ENCODE measurements around the gene NTN5. TPM values are rescaled to one million over a fixed set of nuclear protein-coding genes. Genes with fewer than 3 reads are reported as not detected.
A peak's percentile ranks its signal among the peaks of the same experiment; 100 is the strongest.
"Not testable (repeated sequence)": the region's sequence is repeated elsewhere in the genome, so short reads cannot be mapped to it uniquely, and the experiment has no call there.

NTN5 gene
- total RNA-seq, 1 experiment from 2014 or later, result not detected

- TF ChIP-seq CTCF (IDR thresholded peaks at IDR 0.05; ENCODE audit: unreplicated experiment), result no peak
- Mint-ChIP-seq H3K4me1 (ENCODE audit: insufficient read depth, unreplicated experiment) (peaks cover 26% of the 10 kb centered on the region), H3K4me3 (ENCODE audit: unreplicated experiment) (peak overlapping the region; percentile 91), H3K9me3 (ENCODE audit: unreplicated experiment) (no peaks in the 10 kb centered on the region), H3K27me3 (ENCODE audit: insufficient read depth, unreplicated experiment) (no peaks in the 10 kb centered on the region), H3K36me3 (ENCODE audit: insufficient read depth, unreplicated experiment) (peaks cover 17% of the 10 kb centered on the region), H3K27ac (ENCODE audit: low read depth, unreplicated experiment) (no peak overlapping the region)
- ChIA-PET POLR2A (interaction anchor here (0.5 to 5.4 kb wide), 15 partner anchors 9 to 1031 kb away, joined by 3 to 108 read pairs (median 3); partner anchors contain the start of genes BCL2L12, CA11, FAM83E and GYS1), CTCF (interaction anchor here (0.6 to 2.1 kb wide), 5 partner anchors 15 to 242 kb away, joined by 3 to 9 read pairs (median 4); partner anchors contain the start of genes RPL18 and SPHK2)
- intact Hi-C loops (cut with micrococcal nuclease), result loop anchor here (2.0 kb wide), 1 partner anchor 15 kb away; the partner anchor contains the start of genes RPL18 and SPHK2
- DNase-seq (ENCODE audit: unreplicated experiment), result no peak
- BruUV-seq (replicated peaks), result no TSS peak
Observed at GRCh38 chr19:48634036-48634342, 38.8 kb downstream of the NTN5 start.

GRCh38 chr19:48633148-48634035 lies 39.4 kb downstream of the NTN5 start:
- ChIA-PET POLR2A (interaction anchor here (0.7 to 5.4 kb wide), 12 partner anchors 10 to 1032 kb away, joined by 3 to 108 read pairs (median 3); partner anchors contain the start of genes BCL2L12, CA11, FAM83E and IRF3), CTCF (interaction anchor here (1.2 to 2.2 kb wide), 5 partner anchors 11 to 242 kb away, joined by 3 to 10 read pairs (median 7); partner anchors contain the start of genes RPL18 and SPHK2)
- H3K4me1 Mint-ChIP-seq (ENCODE audit: insufficient read depth, unreplicated experiment), result peaks cover 20% of the 10 kb centered on the region
- H3K27ac Mint-ChIP-seq (ENCODE audit: low read depth, unreplicated experiment), result no peak overlapping the region
- no peak overlapping the region for H3K4me3 Mint-ChIP-seq (ENCODE audit: unreplicated experiment)
- H3K9me3 Mint-ChIP-seq (ENCODE audit: unreplicated experiment), result no peaks in the 10 kb centered on the region
- BruUV-seq (replicated peaks), result no TSS peak
- peaks cover 20% of the 10 kb centered on the region for H3K36me3 Mint-ChIP-seq (ENCODE audit: insufficient read depth, unreplicated experiment)
- no peaks in the 10 kb centered on the region for H3K27me3 Mint-ChIP-seq (ENCODE audit: insufficient read depth, unreplicated experiment)
- TF ChIP-seq CTCF (IDR thresholded peaks at IDR 0.05; ENCODE audit: unreplicated experiment), result no peak
- intact Hi-C loops (cut with micrococcal nuclease), result loop anchor here (2.0 kb wide), 1 partner anchor 15 kb away; the partner anchor contains the start of genes RPL18 and SPHK2
- DNase-seq (ENCODE audit: unreplicated experiment), result no peak

- H3K27ac Mint-ChIP-seq (ENCODE audit: low read depth, unreplicated experiment), result no peak overlapping the region
- BruUV-seq (replicated peaks), result no TSS peak
- H3K9me3 Mint-ChIP-seq (ENCODE audit: unreplicated experiment), result no peaks in the 10 kb centered on the region
- POLR2A ChIA-PET, result interaction anchor here (0.7 to 5.4 kb wide), 6 partner anchors 9 to 186 kb away, joined by 3 to 108 read pairs (median 4); partner anchors contain the start of genes CA11, FAM83E, RPL18 and SPHK2
- H3K4me3 Mint-ChIP-seq (ENCODE audit: unreplicated experiment), result no peak overlapping the region
- H3K36me3 Mint-ChIP-seq (ENCODE audit: insufficient read depth, unreplicated experiment), result peaks cover 17% of the 10 kb centered on the region
- no peak for TF ChIP-seq CTCF (IDR thresholded peaks at IDR 0.05; ENCODE audit: unreplicated experiment)
- no peaks in the 10 kb centered on the region for H3K27me3 Mint-ChIP-seq (ENCODE audit: insufficient read depth, unreplicated experiment)
- CTCF ChIA-PET, result interaction anchor here (0.5 to 2.2 kb wide), 5 partner anchors 11 to 143 kb away, joined by 4 to 10 read pairs (median 7); partner anchors contain the start of genes RPL18 and SPHK2
- H3K4me1 Mint-ChIP-seq (ENCODE audit: insufficient read depth, unreplicated experiment), result peaks cover 17% of the 10 kb centered on the region
- intact Hi-C loops (cut with micrococcal nuclease), result no loop called here
- DNase-seq (ENCODE audit: unreplicated experiment), result peak; percentile 75
Observed at GRCh38 chr19:48632692-48633147, 40.1 kb downstream of the NTN5 start.

- DNase-seq (ENCODE audit: unreplicated experiment); intact Hi-C loops (cut with micrococcal nuclease); H3K9me3 Mint-ChIP-seq (ENCODE audit: unreplicated experiment); H3K4me3 Mint-ChIP-seq (ENCODE audit: unreplicated experiment); BruUV-seq (replicated peaks); H3K27me3 Mint-ChIP-seq (ENCODE audit: insufficient read depth, unreplicated experiment); H3K27ac Mint-ChIP-seq (ENCODE audit: low read depth, unreplicated experiment): not testable (repeated sequence)
- Mint-ChIP-seq H3K4me1 (ENCODE audit: insufficient read depth, unreplicated experiment) (peaks cover 17% of the 10 kb centered on the region), H3K36me3 (ENCODE audit: insufficient read depth, unreplicated experiment) (peaks cover 13% of the 10 kb centered on the region)
- POLR2A ChIA-PET, result interaction anchor here (1.4 to 5.4 kb wide), 3 partner anchors 9 to 187 kb away, joined by 3 to 108 read pairs (median 21); partner anchors contain the start of genes FAM83E, RPL18 and SPHK2
- CTCF ChIA-PET, result interaction anchor here (0.5 to 2.2 kb wide), 5 partner anchors 10 to 1040 kb away, joined by 3 to 10 read pairs (median 4); partner anchors contain the start of genes RPL18 and SPHK2
Observed at GRCh38 chr19:48632286-48632685, 40.5 kb downstream of the NTN5 start.
